GM12865 (cell line): ENCODE measurements around the gene PCBP3.

ENCODE experiments used
- DNase-seq: peaks from one replicate; pipeline ENCODE4 v3.0.0; 2010; ENCODE audit warnings: low read depth
- H3K4me3 ChIP-seq: 2 replicates; pipeline ENCODE4 v1.5.1; 2011; ENCODE audit warnings: mild to moderate bottlenecking, low read depth, low read length, control low read depth
- TF ChIP-seq, protein P1 (sequence below): IDR thresholded peaks from 2 replicates; pipeline ENCODE4 v1.5.1; 2011; ENCODE audit warnings: low read length, control low read depth, low read depth, inconsistent platforms; ENCODE audit not compliant: insufficient read depth; ENCODE audit errors: missing control alignments

The PCBP3 gene

DNA sequence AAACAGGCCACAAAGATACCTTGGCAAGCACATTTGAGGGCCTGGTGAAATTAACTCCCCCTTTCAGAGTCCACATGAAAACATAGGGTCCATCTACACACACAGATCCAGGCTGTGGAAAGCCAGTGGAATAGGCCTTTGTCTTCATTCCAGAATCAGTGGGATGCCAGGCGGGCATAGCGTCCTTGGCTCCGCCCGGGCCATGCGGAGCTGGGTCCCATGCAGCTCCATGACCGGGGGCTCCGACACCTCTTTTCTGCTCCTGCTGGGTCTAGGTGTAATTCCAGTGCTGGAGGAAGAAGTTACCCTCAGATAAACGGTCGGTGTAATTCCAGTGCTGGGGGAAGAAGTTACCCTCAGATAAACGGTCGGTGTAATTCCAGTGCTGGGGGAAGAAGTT, 274.5 kb downstream of the PCBP3 start:
- no peak overlapping the region for H3K4me3 ChIP-seq
- TF ChIP-seq, protein P1, sequence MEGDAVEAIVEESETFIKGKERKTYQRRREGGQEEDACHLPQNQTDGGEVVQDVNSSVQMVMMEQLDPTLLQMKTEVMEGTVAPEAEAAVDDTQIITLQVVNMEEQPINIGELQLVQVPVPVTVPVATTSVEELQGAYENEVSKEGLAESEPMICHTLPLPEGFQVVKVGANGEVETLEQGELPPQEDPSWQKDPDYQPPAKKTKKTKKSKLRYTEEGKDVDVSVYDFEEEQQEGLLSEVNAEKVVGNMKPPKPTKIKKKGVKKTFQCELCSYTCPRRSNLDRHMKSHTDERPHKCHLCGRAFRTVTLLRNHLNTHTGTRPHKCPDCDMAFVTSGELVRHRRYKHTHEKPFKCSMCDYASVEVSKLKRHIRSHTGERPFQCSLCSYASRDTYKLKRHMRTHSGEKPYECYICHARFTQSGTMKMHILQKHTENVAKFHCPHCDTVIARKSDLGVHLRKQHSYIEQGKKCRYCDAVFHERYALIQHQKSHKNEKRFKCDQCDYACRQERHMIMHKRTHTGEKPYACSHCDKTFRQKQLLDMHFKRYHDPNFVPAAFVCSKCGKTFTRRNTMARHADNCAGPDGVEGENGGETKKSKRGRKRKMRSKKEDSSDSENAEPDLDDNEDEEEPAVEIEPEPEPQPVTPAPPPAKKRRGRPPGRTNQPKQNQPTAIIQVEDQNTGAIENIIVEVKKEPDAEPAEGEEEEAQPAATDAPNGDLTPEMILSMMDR, result no peak
- DNase-seq, result no peak

- TF ChIP-seq, protein P1, result no peak
- H3K4me3 ChIP-seq, result no peak overlapping the region
- no peak for DNase-seq
Observed at GRCh38 chr21:45918835-45919447, 275.4 kb downstream of the PCBP3 start.

GRCh38 chr21:45919593-45919992, 276.1 kb downstream of the PCBP3 start:
- no peak for DNase-seq
- no peak overlapping the region for H3K4me3 ChIP-seq
- TF ChIP-seq, protein P1, result no peak

DNA sequence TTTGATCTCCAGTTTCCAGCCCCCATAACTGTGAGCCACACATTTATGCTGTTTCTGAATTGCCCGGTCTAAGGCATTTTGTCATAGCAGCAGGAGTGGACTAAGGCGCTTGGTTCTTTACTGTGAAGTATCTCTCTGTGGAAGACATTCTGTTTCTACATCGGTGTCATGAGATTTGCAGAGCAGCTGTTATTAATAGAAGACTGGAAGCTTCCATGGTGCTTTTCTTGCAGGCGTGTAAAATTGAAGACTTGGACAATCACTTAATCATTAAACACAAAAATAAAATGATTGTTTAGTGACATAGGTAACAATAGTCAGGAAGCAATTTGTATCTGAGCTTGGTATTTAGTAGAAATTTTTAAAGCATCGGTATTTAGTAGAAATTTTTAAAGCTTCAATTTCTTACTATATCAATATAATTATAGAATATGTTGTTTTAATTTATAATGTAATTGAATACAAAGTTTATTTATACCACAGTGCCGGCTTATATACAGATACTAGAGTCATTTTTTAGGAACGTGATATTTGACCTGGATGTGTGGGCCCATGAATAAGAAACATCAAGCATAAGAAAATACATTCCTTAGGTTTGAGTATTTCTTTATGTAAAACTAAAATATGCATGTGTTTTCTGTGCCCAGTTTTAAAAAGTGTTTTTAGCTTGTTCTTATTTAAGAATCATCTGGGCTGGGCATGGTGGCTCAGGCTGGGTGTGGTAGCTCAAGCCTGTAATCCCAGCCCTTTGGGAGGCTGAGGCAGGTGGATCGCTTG, 277.5 kb downstream of the PCBP3 start:
- TF ChIP-seq, protein P1, result no peak
- no peak overlapping the region for H3K4me3 ChIP-seq

GRCh38 chr21:45921917-45922316, 278.4 kb downstream of the PCBP3 start:
- no peak overlapping the region for H3K4me3 ChIP-seq
- TF ChIP-seq, protein P1, result no peak
- no peak for DNase-seq

More for the DNA sequence above, 277.5 kb downstream of the PCBP3 start:
- no peak for DNase-seq

- DNase-seq, result no peak
- no peak overlapping the region for H3K4me3 ChIP-seq
- TF ChIP-seq, protein P1, result no peak
Observed at GRCh38 chr21:45922648-45923047, 279.1 kb downstream of the PCBP3 start.
